ENCODE data around the gene DCLRE1B.

DCLRE1B gene

DNA sequence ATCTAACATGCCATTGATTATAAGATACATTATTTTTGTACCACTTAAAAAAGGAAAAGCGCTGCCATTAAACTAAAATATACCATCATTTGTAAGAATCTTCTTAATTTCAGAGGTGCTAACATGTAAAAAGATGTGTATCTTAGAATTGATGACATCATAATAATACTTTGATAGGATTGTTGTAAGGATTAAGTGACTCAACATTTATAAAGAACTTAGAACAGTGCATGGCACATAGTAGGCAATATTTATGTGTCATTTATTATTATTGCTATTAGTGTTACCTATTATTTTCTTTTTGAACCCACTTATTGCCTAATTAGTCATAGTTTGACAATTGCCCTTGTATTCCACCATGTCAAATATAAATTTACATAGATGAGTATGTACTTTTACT, 45.8 kb downstream of the DCLRE1B start:
- no peak for DNase-seq

DNA sequence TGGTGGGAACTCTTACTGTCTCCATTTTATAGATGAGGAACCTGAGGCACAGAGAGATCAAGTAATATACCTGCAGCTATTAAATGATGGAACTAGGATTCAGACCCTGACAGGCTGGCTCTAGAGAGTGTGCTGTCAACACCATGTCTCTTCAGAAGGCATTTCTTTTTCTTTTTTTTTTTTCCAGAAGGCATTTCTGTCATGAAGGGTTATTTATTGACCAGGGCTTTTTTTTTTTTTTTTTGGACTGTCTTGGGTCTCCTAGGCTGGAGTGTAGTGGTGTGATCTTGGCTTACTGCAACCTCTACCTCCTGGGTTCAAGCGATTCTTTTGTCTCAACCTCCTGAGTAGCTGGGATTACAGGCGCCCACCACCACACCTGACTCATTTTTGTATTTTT, 46.6 kb downstream of the DCLRE1B start:
- no peak for DNase-seq

DNA sequence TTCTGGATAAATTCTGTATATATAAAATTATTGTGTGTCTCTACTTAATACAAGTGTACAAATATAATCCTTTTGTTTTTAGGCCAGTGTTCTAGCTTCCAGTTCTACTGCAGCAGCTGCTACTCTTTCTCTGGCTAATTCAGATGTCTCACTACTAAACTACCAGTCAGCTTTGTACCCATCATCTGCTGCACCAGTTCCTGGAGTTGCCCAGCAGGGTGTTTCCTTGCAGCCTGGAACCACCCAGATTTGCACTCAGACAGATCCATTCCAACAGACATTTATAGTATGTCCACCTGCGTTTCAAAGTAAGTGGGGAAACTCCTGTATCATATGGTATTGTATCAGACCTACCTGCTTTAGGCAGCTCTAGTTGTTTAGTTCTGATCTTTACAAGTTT, 52.9 kb downstream of the DCLRE1B start:
- DNase-seq: no peak

DNA sequence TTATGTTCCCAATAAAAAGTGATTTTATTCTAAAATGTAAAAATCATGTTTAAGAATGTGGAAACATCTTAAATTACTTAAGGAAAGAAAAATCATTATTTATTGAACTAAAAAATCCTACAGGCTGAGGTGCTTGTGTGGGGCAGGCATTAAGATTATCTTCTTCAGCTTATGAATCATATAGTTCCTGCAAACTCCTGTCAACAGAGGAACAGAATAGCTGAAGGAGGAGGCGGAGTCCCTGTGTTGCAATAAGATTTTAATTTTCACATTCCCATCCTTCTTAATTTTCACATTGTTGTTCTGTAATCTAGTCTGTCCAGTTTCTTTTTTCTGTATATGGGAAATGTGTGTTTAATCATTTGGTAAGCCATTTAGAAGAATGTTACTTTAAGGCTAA, 53.6 kb downstream of the DCLRE1B start:
- DNase-seq: no peak

DNA sequence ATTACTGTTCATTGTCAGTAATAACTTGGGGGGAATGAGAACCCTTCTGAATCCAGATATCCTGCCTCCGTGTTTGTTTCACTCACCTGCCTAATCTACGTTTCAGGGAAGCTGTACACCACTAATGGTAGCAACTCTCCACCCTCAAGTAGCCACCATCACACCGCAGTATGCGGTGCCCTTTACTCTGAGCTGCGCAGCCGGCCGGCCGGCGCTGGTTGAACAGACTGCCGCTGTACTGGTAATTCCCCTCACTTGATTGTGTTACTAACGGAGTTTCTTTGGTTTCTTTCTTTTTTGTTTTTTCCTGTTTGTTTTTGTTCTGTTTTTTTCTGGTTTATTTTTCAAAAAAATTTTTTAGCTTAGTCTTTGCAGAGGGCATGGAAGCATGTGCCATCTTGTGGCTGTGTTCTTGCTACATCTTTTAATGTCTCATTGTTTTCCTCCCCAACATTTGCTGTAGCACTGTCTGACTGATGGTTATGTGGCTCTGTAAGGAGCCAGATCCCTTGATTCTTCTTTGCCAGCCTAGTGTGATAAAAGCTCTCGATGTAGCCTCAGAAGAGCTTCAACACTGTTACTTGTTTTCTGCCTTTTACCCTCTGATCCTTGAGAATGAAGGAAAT, 58.3 kb downstream of the DCLRE1B start:
- DNase-seq: no peak
